Measurements from ENCODE around the gene GLT8D1. TPM values are rescaled to one million over a fixed set of nuclear protein-coding genes. Genes with fewer than 3 reads are reported as not detected.

The GLT8D1 gene
- total and polyA plus RNA-seq, 2 of the 13 experiments (the other 11 are each of a cell fraction or from before 2014, with no cell fraction given) = 110 to 121 TPM

- TF ChIP-seq PRDM10 (CRISPR knock-in tag; IDR thresholded peaks at IDR 0.05; ENCODE audit: low read depth) (no peak), ZNF224 (CRISPR knock-in tag; IDR thresholded peaks at IDR 0.05) (no peak), PLRG1 (conservative IDR thresholded peaks at IDR 0.05) (no peak)
Measured at GRCh38 chr3:52731590-52731989, 26.0 kb upstream of the GLT8D1 start (continued).

- intact Hi-C loops (cut with micrococcal nuclease; ENCODE audit: unreplicated experiment) = no loop called here
- DNase-seq (ENCODE audit: low spot score) = no peak
- peaks cover 6 to 31% of the 10 kb centered on the region in 2 experiments; a peak in 3 of 5 replicates for H3K36me3 ChIP-seq (replicated peaks in 1 of 2; ENCODE audit: control insufficient read depth in 1 of 2, insufficient read depth in 2 of 2, low read length in 2 of 2)
- CTCF ChIA-PET (ENCODE audit: low intra/inter-chr PET ratio, low total read pairs) = no interaction called here
- no peak for ATAC-seq
- POLR2A ChIA-PET = interaction anchor here (1.1 kb wide), 1 partner anchor 10 kb away, joined by 4 read pairs; no protein-coding TSS in a partner anchor
- no peak overlapping the region for H2AFZ ChIP-seq (ENCODE audit: low read length)
- no peaks in the 10 kb centered on the region for H3K79me2 ChIP-seq (ENCODE audit: insufficient read depth, low read length)
- no TSS peak for BruUV-seq (replicated peaks)
- H3K27me3 ChIP-seq (ENCODE audit: control insufficient read depth in 1 of 2, insufficient read depth in 2 of 2, low read length in 2 of 2) = no peaks in the 10 kb centered on the region
- in situ Hi-C loops (cut with HindIII; ENCODE audit: extremely low pct_ligation_motif_present, low pct_unique_long_range_greater_than_20kb) = no loop called here
- H4K20me1 ChIP-seq (ENCODE audit: insufficient read depth, low read length) = no peaks in the 10 kb centered on the region
- no peaks in the 10 kb centered on the region for H3K4me1 ChIP-seq (ENCODE audit: insufficient read depth, low read length)
- no peak overlapping the region for H3K4me3 ChIP-seq (replicated peaks in 1 of 3; ENCODE audit: insufficient read depth in 1 of 3, low read depth in 2 of 3, low read length in 3 of 3)
- H3K4me2 ChIP-seq (ENCODE audit: low read depth, low read length) = no peak overlapping the region
- no peak overlapping the region for H3K27ac ChIP-seq (ENCODE audit: extremely low read length, insufficient read depth, low read length)
- H3K9me3 ChIP-seq (ENCODE audit: low read length) = peaks cover 4% of the 10 kb centered on the region; the same call in 1 of the 2 replicates
- no peak for FAIRE-seq
- no peak overlapping the region for H3K9ac ChIP-seq (ENCODE audit: insufficient read depth, low read depth, low read length)
- TF ChIP-seq ZKSCAN5 (CRISPR knock-in tag; IDR thresholded peaks at IDR 0.05) = no peak
- no peak for TF ChIP-seq ZNF512 (CRISPR knock-in tag; IDR thresholded peaks at IDR 0.05)
- no peak for TF ChIP-seq RBM39 (IDR thresholded peaks at IDR 0.05; ENCODE audit: low read depth, low read length, poor library complexity, severe bottlenecking)
- no peak for TF ChIP-seq KIAA2018 (CRISPR knock-in tag; IDR thresholded peaks at IDR 0.05; ENCODE audit: borderline replicate concordance)
Measured at GRCh38 chr3:52730681-52731080, 25.1 kb upstream of the GLT8D1 start.

All from HepG2 (cell line).